GM18526 (cell line): ENCODE measurements around the gene SYCE3.

Experiments
- POLR2A ChIP-seq: IDR thresholded peaks from 3 replicates; pipeline ENCODE4 v1.6.1; 2011; ENCODE audit not compliant: insufficient read length; ENCODE audit errors: extremely low read depth

Gene SYCE3

DNA sequence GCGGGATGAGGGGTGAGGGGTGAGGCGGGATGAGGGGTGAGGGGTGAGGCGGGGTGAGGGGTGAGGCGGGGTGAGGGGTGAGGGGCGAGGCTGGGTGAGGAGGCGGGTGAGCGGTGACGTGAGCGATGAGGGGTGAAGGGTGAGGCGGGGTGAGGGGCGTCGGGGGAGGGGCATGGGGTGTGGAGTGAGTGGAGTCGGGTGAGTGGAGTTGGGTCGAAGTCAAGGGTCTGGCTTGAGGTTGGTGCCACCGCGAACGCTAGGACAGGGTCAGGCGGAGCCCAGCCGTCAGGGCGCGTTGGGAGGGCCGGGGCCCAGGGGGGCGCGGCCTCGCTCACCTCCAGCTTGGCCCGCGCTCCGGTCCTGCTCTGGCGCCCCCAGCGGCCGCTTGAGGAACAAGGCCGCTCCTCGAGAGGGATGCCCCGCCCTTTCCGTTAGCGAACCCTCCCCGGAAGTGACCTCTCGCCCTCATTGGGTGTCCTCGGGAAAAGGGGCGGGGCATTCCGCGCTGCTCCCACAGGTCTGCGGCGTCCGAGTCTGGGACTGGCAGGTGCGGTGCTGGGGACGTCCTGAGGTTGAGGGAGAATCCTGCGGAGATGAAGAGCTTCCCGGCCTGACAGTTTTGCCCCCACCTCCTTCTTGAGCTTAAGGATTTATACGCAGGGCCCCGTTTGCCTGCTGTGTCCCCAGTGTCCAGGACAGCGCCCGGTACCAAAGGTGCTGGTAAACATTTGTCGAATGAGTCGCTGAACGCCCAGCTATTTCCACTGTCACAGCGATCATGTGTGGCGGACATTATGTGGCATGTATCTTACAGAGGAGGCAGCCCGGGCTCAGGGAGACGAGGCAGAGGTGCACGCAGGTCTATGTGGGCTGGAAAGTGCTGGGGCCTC lies at the start of gene SYCE3:
Gene SYCE3, minus strand, starts transcription at position 397 of the 890 bp plus-strand sequence. CDS start 6,514 bp downstream, outside the sequence.
- peak; percentile 61 for TF ChIP-seq POLR2A

GRCh38 chr22:50612168-50612527 lies 49.4 kb upstream of the SYCE3 start:
- no peak for TF ChIP-seq POLR2A

GRCh38 chr22:50611341-50612060 lies 48.8 kb upstream of the SYCE3 start:
- no peak for TF ChIP-seq POLR2A

DNA sequence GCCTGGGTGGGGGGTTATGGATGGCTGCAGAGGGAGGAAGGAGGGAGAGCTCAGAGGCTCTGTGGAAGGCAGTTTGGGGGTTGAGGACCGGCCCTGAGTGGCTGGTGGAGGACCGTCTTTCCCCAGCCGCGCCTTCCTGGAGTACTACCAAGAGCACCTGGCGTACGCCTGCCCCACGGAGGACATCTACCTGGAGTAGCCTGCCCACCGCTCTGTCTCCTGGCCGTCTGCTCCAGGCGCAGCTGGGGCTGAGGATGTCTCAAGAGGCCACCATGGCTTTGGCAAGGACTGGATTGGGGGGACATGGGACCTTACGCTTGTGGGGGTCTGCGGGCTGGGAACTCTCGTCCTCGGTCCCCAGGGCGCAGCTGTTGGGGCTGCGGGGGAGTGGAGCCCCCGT lies 47.9 kb upstream of the SYCE3 start:
- TF ChIP-seq POLR2A: no peak

GRCh38 chr22:50610041-50610451 lies 47.3 kb upstream of the SYCE3 start:
- TF ChIP-seq POLR2A: no peak

DNA sequence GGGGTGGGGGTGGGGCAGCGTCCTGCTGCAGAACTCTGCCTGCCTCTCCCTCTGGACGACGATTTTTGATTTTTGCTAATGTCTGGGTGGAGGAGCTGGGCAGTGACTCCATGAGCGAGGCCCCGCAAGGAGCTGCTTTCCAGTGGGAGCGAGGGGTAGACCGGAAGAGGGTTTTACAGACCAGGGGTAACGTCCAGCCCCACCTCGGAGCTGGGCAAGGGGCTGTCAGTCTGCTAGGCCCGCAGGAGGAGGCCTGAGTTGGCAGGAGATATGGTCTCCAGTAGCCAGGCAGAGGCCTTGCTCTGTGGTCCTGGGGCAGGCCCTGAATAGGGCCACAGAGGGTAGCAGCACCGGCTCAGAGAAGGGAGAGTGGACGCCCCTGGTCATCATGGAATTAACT lies 46.9 kb upstream of the SYCE3 start:
- no peak for TF ChIP-seq POLR2A

DNA sequence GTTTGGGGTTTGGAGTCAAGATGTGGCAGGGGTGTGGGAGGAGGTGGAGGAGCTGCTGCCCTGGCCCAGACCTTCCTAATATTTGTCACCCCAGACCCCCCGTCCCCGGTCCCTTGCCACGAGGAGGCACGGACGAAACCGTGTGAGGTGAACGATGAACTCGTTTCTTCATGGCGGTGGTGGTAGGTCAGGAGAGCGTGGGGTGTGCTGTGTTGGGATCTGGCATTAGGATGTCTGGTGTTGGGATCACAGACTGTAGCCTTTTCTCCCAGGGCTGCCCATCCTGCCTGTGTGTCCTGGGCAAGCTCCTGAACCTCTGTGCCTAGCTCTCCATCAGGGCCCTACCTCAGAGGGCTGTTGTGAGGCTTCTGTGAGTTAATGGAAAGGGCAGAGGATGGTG lies 46.3 kb upstream of the SYCE3 start:
- TF ChIP-seq POLR2A: no peak

- TF ChIP-seq POLR2A: no peak
Observed at GRCh38 chr22:50607659-50608020, 44.9 kb upstream of the SYCE3 start.

GRCh38 chr22:50606946-50607658 lies 44.4 kb upstream of the SYCE3 start:
- no peak for TF ChIP-seq POLR2A

- TF ChIP-seq POLR2A: no peak
Observed at GRCh38 chr22:50606165-50606945, 43.6 kb upstream of the SYCE3 start.

- no peak for TF ChIP-seq POLR2A
Observed at GRCh38 chr22:50605613-50606074, 42.9 kb upstream of the SYCE3 start.

DNA sequence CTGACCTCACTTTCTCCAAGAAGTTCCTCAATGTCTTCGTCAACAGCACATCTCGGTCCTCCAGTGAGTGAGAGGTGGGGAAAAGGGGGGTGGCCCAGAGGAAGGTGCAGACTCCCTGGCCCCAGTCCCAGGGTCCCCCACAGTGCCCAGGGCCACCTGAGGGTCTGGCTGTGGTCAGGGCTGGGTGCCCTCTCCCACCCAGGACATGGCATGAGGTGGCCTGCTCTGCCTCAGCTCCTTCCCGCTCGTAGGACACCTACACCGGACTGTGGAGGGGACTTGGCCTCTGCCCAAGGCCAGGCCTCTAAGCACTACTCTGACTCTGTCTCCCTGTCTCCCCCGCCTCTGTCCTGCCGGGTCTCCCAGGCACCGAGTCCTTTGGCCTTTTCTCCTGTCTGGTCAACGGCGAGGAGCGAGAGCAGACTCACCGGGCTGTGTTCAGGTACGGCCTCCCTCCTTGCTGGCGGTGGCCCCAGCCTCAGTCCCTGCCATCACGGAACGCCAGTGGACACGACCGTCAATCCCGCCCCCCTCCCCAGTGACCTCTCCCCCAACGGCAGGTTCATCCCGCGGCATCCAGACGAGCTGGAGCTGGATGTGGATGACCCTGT lies 42.4 kb upstream of the SYCE3 start:
- TF ChIP-seq POLR2A: no peak

DNA sequence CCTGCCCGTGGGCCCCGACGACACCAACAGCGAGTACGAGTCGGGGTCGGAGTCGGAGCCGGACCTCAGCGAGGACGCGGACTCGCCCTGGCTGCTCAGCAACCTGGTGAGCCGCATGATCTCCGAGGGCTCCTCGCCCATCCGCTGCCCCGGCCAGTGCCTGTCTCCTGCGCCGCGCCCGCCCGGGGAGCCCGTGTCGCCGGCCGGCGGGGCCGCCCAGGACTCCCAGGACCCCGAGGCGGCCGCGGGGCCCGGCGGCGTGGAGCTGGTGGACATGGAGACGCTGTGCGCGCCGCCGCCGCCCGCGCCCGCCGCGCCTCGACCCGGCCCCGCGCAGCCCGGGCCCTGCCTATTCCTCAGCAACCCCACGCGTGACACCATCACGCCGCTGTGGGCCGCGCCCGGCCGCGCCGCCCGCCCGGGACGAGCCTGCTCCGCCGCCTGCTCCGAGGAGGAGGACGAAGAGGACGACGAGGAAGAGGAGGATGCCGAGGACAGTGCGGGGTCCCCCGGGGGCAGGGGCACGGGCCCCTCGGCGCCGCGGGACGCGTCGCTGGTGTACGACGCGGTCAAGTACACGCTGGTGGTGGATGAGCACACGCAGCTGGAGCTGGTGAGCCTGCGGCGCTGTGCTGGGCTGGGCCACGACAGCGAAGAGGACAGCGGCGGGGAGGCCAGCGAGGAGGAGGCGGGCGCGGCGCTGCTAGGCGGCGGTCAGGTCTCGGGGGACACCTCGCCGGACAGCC lies 41.7 kb upstream of the SYCE3 start:
- no peak for TF ChIP-seq POLR2A
